IMR-90 (cell line): ENCODE results near the gene ST8SIA6. TPM values are rescaled to one million over a fixed set of nuclear protein-coding genes. Genes with fewer than 3 reads are reported as not detected.

Source experiments
- ATAC-seq: fragments of 200-7000 bp; cut with Tn5 transposase; 2 replicates; pipeline ENCODE4 v1.9.1; 2020; ENCODE audit warnings: low read depth, mild to moderate bottlenecking, moderate library complexity
- BruUV-seq: library from RNA; stranded (reverse); fragments of 400-500 nt; replicated peaks from 2 replicates; lab custom pipeline; 2021; lab: Mats Ljungman, UMichigan
- CTCF ChIA-PET: fragments of 300-600 bp; formaldehyde crosslinking; extraction: SDS; loops from one replicate; lab custom pipeline; 2021; ENCODE audit warnings: antibody characterized with exemption; lab: Yijun Ruan, JAX
- POLR2A ChIA-PET: fragments of 300-600 bp; sonication (Branson Sonifier 250); formaldehyde crosslinking; loops from one replicate; lab custom pipeline; 2022; ENCODE audit warnings: antibody characterized with exemption; ENCODE audit not compliant: unreplicated experiment; lab: Charles Lee
- DNase-seq: peaks from one replicate; pipeline ENCODE4 v3.0.0; 2013
- H2AFZ ChIP-seq: replicated peaks from 2 replicates; pipeline ENCODE3; 2013; ENCODE audit warnings: low read length, mild to moderate bottlenecking; ENCODE audit not compliant: poor library complexity
- H2AK5ac ChIP-seq: 2 replicates; pipeline ENCODE4 v1.6.1; 2013; ENCODE audit warnings: low read depth, low read length, inconsistent platforms
- H2AK9ac ChIP-seq: replicated peaks from 2 replicates; pipeline ENCODE3; 2013; ENCODE audit warnings: mild to moderate bottlenecking, low read depth, low read length, moderate library complexity; ENCODE audit not compliant: poor library complexity
- H2BK120ac ChIP-seq: 2 replicates; pipeline ENCODE4 v1.6.1; 2013; ENCODE audit warnings: low read depth, low read length, inconsistent platforms
- H2BK15ac ChIP-seq: 3 replicates; pipeline ENCODE4 v1.6.1; 2013; ENCODE audit warnings: low read depth, low read length, inconsistent platforms
- H2BK20ac ChIP-seq: 2 replicates; pipeline ENCODE4 v1.6.1; 2013; ENCODE audit warnings: low read depth, mild to moderate bottlenecking, inconsistent platforms, low read length, moderate library complexity
- H2BK5ac ChIP-seq: 2 replicates; pipeline ENCODE4 v1.6.1; 2013; ENCODE audit warnings: mild to moderate bottlenecking, low read depth, low read length, inconsistent platforms; ENCODE audit not compliant: poor library complexity, severe bottlenecking
- H3K14ac ChIP-seq: replicated peaks from 2 replicates; pipeline ENCODE4 v1.6.1; 2013; ENCODE audit warnings: low read depth, low read length, inconsistent platforms
- H3K18ac ChIP-seq: 2 replicates; pipeline ENCODE4 v1.6.1; 2013; ENCODE audit warnings: low read depth, low read length, control low read depth
- H3K23ac ChIP-seq: 2 replicates; pipeline ENCODE4 v1.6.1; 2013; ENCODE audit warnings: low read depth, low read length, inconsistent platforms
- H3K27ac ChIP-seq: 2 replicates; pipeline ENCODE4 v1.5.1; 2013; ENCODE audit warnings: mild to moderate bottlenecking, control low read depth, low read length; ENCODE audit not compliant: insufficient read depth
- H3K27me3 ChIP-seq: 2 replicates; pipeline ENCODE4 v1.6.1; 2013; ENCODE audit warnings: low read length; ENCODE audit not compliant: control insufficient read depth, insufficient read depth
- H3K36me3 ChIP-seq: 2 replicates; pipeline ENCODE4 v1.6.1; 2013; ENCODE audit warnings: low read length, mixed read lengths; ENCODE audit not compliant: control insufficient read depth, insufficient read depth
- H3K4ac ChIP-seq: 2 replicates; pipeline ENCODE4 v1.6.1; 2013; ENCODE audit warnings: low read depth, low read length, inconsistent platforms
- H3K4me1 ChIP-seq: 2 replicates; pipeline ENCODE4 v1.6.1; 2013; ENCODE audit warnings: low read length, mixed read lengths; ENCODE audit not compliant: control insufficient read depth, insufficient read depth
- H3K4me2 ChIP-seq: 2 replicates; pipeline ENCODE4 v1.6.1; 2013; ENCODE audit warnings: low read depth, mild to moderate bottlenecking, control low read depth, low read length, moderate library complexity
- H3K4me3 ChIP-seq: 2 replicates; pipeline ENCODE4 v1.5.1; 2013; ENCODE audit warnings: low read depth, mild to moderate bottlenecking, control low read depth, low read length, moderate library complexity; ENCODE audit not compliant: insufficient read depth
- H3K56ac ChIP-seq: 2 replicates; pipeline ENCODE4 v1.6.1; 2013; ENCODE audit warnings: low read length, inconsistent platforms; ENCODE audit not compliant: insufficient read depth; ENCODE audit errors: extremely low read depth
- H3K79me1 ChIP-seq, 2 experiments: 2 replicates each; pipeline ENCODE4 v1.6.1; 2013; ENCODE audit warnings: low read length in 2 of 2, inconsistent platforms in 1 of 2, low read depth in 1 of 2
- H3K9ac ChIP-seq: 2 replicates; pipeline ENCODE4 v1.6.1; 2013; ENCODE audit warnings: low read depth, low read length, control low read depth
- H3K9me1 ChIP-seq: 2 replicates; pipeline ENCODE4 v1.6.1; 2013; ENCODE audit warnings: low read length, inconsistent platforms; ENCODE audit not compliant: insufficient read depth
- H3K9me3 ChIP-seq: 2 replicates; pipeline ENCODE4 v1.6.1; 2013; ENCODE audit warnings: low read length; ENCODE audit not compliant: control insufficient read depth, insufficient read depth
- H4K20me1 ChIP-seq: 2 replicates; pipeline ENCODE4 v1.6.1; 2013; ENCODE audit warnings: low read length, inconsistent platforms; ENCODE audit not compliant: insufficient read depth
- H4K5ac ChIP-seq: 2 replicates; pipeline ENCODE4 v1.6.1; 2013; ENCODE audit warnings: mild to moderate bottlenecking, low read depth, low read length, control low read depth
- H4K8ac ChIP-seq, 2 experiments: 2 replicates each; pipeline ENCODE4 v1.6.1; 2013; ENCODE audit warnings: low read depth in 2 of 2, low read length in 2 of 2, control low read depth in 1 of 2, inconsistent platforms in 1 of 2
- H4K91ac ChIP-seq: 2 replicates; pipeline ENCODE4 v1.6.1; 2013; ENCODE audit warnings: low read depth, low read length, inconsistent platforms; ENCODE audit not compliant: insufficient read depth
- CEBPB ChIP-seq: IDR thresholded peaks from 2 replicates; pipeline ENCODE4 v1.6.1; 2012; ENCODE audit warnings: low read depth, low read length, improper control_type of control experiment
- FOS ChIP-seq: fragments of 150-350 bp; IDR thresholded peaks from 2 replicates; pipeline ENCODE4 v1.6.1; 2016; ENCODE audit warnings: low read depth, low read length
- MAFK ChIP-seq: IDR thresholded peaks from 2 replicates; pipeline ENCODE4 v1.6.1; 2012; ENCODE audit warnings: low read depth, low read length, improper control_type of control experiment
- MAZ ChIP-seq: IDR thresholded peaks from 2 replicates; pipeline ENCODE4 v1.6.1; 2012; ENCODE audit warnings: low read depth, mild to moderate bottlenecking, low read length, improper control_type of control experiment, moderate library complexity, borderline replicate concordance
- MXI1 ChIP-seq: IDR thresholded peaks from 2 replicates; pipeline ENCODE4 v1.6.1; 2012; ENCODE audit warnings: low read depth, mild to moderate bottlenecking, low read length, moderate library complexity, borderline replicate concordance
- NFE2L2 ChIP-seq: fragments of 150-350 bp; IDR thresholded peaks from 2 replicates; pipeline ENCODE4 v1.6.1; 2016; ENCODE audit warnings: low read depth, mild to moderate bottlenecking, low read length
- POLR2A ChIP-seq: IDR thresholded peaks from 2 replicates; pipeline ENCODE4 v1.6.1; 2012; ENCODE audit warnings: mild to moderate bottlenecking, low read depth, low read length
- RAD21 ChIP-seq: IDR thresholded peaks from 2 replicates; pipeline ENCODE4 v1.6.1; 2012; ENCODE audit warnings: low read length, improper control_type of control experiment
- RFX5 ChIP-seq: IDR thresholded peaks from 2 replicates; pipeline ENCODE4 v1.8.0; 2012; ENCODE audit warnings: low read depth, mild to moderate bottlenecking, low read length, moderate library complexity
- SMC3 ChIP-seq: fragments of 150-350 bp; IDR thresholded peaks from 2 replicates; pipeline ENCODE4 v1.6.1; 2016; ENCODE audit warnings: low read depth, mild to moderate bottlenecking, antibody characterized with exemption, low read length, moderate library complexity
- WGBS, 2 experiments: methylation state at CpG; one replicate each; pipeline versions ENCODE4 v1.1.5 to v1.1.7; 2013; ENCODE audit warnings: missing lambda C conversion rate in 2 of 2; ENCODE audit not compliant: insufficient read length in 1 of 2; ENCODE audit errors: extremely low coverage in 2 of 2; 5-methylcytosine and 5-hydroxymethylcytosine counted together
- dilution Hi-C: fragments of 300-500 bp; cut with HindIII; formaldehyde crosslinking; loops from one replicate; pipeline ENCODE4 v1.14.3; 2018; ENCODE audit warnings: low sequenced_read_pairs; ENCODE audit not compliant: unreplicated experiment
- in situ Hi-C: fragments of 300-500 bp; cut with MboI; formaldehyde crosslinking; loops from 3 replicates; pipeline ENCODE4 v1.14.3; 2019; ENCODE audit warnings: low sequenced_read_pairs, inconsistent platforms, mixed read lengths
- intact Hi-C: fragments of 100-400 bp; cut with micrococcal nuclease; formaldehyde crosslinking; loops from 2 replicates; pipeline ENCODE4 v1.10.0; 2022
- polyA plus RNA-seq, 3 experiments: library from polyadenylated mRNA; depleted of rRNA; stranded (reverse); fragments of >200 nt; gene quantifications; 2 replicates each; pipeline ENCODE4 v1.2.3, GENCODE V29; 2012; ENCODE audit warnings: low replicate concordance in 1 of 3
- total RNA-seq: library from RNA; depleted of rRNA; stranded (reverse); fragments of >200 nt; gene quantifications from 2 replicates; pipeline ENCODE4 v1.2.3, GENCODE V29; 2012
- TF ChIP-seq, protein P1 (sequence below): conservative IDR thresholded peaks from 2 replicates; pipeline ENCODE4 v1.5.1; 2012; ENCODE audit warnings: mild to moderate bottlenecking, low read depth, low read length, improper control_type of control experiment
- TF ChIP-seq, protein P2 (sequence below): fragments of 150-350 bp; IDR thresholded peaks from 2 replicates; pipeline ENCODE4 v1.6.1; 2016; ENCODE audit warnings: low read depth, mild to moderate bottlenecking, low read length, moderate library complexity, borderline replicate concordance

Gene ST8SIA6
- total and polyA plus RNA-seq, 2 of the 4 experiments (the other 2 are of a cell fraction): 0.10 to 0.18 TPM

DNA sequence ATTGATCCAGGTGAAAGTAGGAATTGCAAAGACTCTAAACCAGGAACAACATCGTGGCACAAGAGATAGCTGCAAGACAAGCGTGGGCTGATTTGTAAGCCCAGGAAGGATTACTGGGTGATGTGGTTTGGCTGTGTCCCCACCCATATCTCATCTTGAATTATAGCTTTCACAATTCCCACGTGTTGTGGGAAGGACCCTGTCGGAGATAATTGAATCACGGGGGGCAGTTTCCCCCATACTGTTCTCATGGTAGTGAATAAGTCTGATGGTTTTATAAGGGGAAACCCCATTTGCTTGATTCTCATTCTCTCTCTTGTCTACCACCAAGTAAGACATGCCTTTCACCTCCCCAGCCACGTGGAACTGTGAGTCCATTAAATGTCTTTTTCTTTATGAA, 59.5 kb downstream of the ST8SIA6 start:
- Histone ChIP-seq H4K91ac (no peak overlapping the region), H3K36me3 (no peaks in the 10 kb centered on the region), H3K27me3 (peaks cover 22% of the 10 kb centered on the region), H2BK20ac (no peak overlapping the region), H3K4me1 (no peaks in the 10 kb centered on the region), H3K4ac (no peak overlapping the region), H3K14ac (no peak overlapping the region), H3K79me1 (no peaks in the 10 kb centered on the region), H2BK15ac (no peak overlapping the region), H3K4me3 (no peak overlapping the region), H2AK9ac (no peak overlapping the region), H2AFZ (no peak overlapping the region), H2BK5ac (no peak overlapping the region), H3K18ac (no peak overlapping the region), H4K20me1 (no peaks in the 10 kb centered on the region), H4K8ac (no peak overlapping the region), H2AK5ac (no peak overlapping the region), H3K4me2 (no peak overlapping the region), H2BK120ac (no peak overlapping the region), H3K56ac (no peak overlapping the region), H4K5ac (no peak overlapping the region), H3K9me1 (no peaks in the 10 kb centered on the region), H3K9me3 (no peaks in the 10 kb centered on the region), H3K27ac (no peak overlapping the region), H3K9ac (no peak overlapping the region), H3K23ac (no peak overlapping the region)
- TF ChIP-seq MAZ (no peak), RFX5 (no peak), CEBPB (no peak), NFE2L2 (no peak), FOS (no peak), POLR2A (no peak), MXI1 (no peak), MAFK (no peak), RAD21 (no peak), SMC3 (no peak)
- TF ChIP-seq, protein P1, sequence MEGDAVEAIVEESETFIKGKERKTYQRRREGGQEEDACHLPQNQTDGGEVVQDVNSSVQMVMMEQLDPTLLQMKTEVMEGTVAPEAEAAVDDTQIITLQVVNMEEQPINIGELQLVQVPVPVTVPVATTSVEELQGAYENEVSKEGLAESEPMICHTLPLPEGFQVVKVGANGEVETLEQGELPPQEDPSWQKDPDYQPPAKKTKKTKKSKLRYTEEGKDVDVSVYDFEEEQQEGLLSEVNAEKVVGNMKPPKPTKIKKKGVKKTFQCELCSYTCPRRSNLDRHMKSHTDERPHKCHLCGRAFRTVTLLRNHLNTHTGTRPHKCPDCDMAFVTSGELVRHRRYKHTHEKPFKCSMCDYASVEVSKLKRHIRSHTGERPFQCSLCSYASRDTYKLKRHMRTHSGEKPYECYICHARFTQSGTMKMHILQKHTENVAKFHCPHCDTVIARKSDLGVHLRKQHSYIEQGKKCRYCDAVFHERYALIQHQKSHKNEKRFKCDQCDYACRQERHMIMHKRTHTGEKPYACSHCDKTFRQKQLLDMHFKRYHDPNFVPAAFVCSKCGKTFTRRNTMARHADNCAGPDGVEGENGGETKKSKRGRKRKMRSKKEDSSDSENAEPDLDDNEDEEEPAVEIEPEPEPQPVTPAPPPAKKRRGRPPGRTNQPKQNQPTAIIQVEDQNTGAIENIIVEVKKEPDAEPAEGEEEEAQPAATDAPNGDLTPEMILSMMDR: no peak
- TF ChIP-seq, protein P2, sequence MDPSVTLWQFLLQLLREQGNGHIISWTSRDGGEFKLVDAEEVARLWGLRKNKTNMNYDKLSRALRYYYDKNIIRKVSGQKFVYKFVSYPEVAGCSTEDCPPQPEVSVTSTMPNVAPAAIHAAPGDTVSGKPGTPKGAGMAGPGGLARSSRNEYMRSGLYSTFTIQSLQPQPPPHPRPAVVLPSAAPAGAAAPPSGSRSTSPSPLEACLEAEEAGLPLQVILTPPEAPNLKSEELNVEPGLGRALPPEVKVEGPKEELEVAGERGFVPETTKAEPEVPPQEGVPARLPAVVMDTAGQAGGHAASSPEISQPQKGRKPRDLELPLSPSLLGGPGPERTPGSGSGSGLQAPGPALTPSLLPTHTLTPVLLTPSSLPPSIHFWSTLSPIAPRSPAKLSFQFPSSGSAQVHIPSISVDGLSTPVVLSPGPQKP: no peak
- dilution Hi-C loops (no loop called here), intact Hi-C loops (no loop called here), in situ Hi-C loops (no loop called here)
- 20% methylated on average over 1 of the region's 6 CpGs; no CpG with 5 or more reads in 1 of the 2 experiments for WGBS, 2 experiments
- BruUV-seq: no TSS peak
- ChIA-PET POLR2A (no interaction called here), CTCF (no interaction called here)
- no peak for ATAC-seq
- DNase-seq: no peak
